ENCODE measurements around the gene CHL1.

- no peak for TF ChIP-seq CTCF (IDR thresholded peaks at IDR 0.05; ENCODE audit: low read depth, low read length, poor library complexity, severe bottlenecking)
- TF ChIP-seq EZH2phosphoT487 (IDR thresholded peaks at IDR 0.05; ENCODE audit: borderline replicate concordance, low read length), result no peak
Measured at GRCh38 chr3:194421-194820, 2.1 kb upstream of the CHL1 start.
